ENCODE results near the gene JAKMIP3.

JAKMIP3 gene

DNA sequence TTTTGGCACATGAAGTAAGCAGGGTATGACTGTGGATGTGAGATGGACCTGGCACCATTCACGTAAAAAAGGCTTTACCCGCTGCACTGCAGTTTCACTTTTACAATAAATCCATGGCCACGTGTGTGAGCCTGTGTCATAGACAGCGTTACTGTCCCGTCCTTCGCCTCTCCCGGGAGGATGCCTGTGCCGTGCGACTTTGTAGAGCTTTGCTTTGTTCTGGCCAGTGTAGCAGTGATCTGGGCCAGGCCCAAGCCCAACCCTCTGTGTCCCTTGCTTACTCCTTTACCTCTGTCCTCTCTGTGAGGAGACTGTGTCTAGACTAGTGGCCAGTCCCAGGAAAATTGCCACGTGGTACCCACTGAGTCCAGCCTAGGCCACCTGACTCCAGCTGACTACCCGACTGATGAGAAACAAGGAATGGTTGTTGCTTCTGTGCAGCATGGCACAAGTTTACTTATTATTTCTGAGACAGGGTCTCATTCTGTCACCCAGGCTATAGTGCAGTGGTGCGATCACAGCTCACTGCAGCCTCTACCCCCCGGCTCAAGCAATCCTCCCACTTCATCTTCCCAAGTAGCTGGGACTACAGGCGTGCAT lies 48.1 kb downstream of the JAKMIP3 start:
- DNase-seq, result no peak

DNA sequence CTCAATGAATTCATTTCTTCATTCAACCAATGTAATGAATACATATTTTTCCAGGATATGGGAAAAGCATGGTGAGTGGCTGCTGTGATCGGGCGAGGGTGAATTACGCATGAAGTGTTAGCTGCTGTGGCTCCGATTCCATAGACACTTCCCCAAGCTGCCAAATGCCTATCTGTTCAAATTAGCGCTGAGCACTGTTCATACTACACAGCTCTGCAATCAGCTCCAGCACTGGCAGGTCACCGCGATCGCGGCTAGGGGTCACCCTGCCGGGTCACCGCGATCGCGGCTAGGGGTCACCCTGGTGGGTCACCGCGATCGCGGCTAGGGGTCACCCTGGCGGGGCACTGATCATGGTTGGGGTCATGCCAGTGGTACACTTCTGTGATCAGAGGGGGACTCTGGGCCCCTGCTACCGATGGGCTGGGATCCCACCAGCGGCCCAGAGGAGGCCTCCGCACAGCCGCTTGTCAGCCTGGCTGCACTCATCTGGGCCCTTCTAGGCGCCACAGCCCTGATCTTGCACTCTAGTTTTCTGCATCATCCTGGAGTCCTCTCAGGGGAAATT lies 49.3 kb downstream of the JAKMIP3 start:
- DNase-seq, result no peak
